PC-9 (cell line): ENCODE measurements around the gene LMNTD2. TPM values are rescaled to one million over a fixed set of nuclear protein-coding genes. Genes with fewer than 3 reads are reported as not detected.

Source experiments
- BruUV-seq: library from RNA; stranded (reverse); fragments of 400-500 nt; replicated peaks from 2 replicates; lab custom pipeline; 2021; lab: Mats Ljungman, UMichigan
- CTCF ChIA-PET: fragments of 300-600 bp; sonication (Branson Sonifier 250); formaldehyde crosslinking; loops from one replicate; lab custom pipeline; 2022; ENCODE audit warnings: antibody characterized with exemption; lab: Charles Lee
- POLR2A ChIA-PET: fragments of 300-600 bp; sonication (Branson Sonifier 250); formaldehyde crosslinking; loops from one replicate; lab custom pipeline; 2022; ENCODE audit warnings: antibody characterized with exemption; ENCODE audit not compliant: unreplicated experiment; lab: Charles Lee
- DNase-seq, 2 experiments: peaks; one replicate each; pipeline versions ENCODE4 v3.0.0 to v3.0.0-alpha.2; 2015 to 2022; ENCODE audit warnings: mixed read lengths in 1 of 2
- H2AFZ ChIP-seq: fragments of 200-600 bp; sonication (generic); 2 replicates; pipeline ENCODE4 v1.8.1; 2017; ENCODE audit warnings: antibody characterized with exemption
- H3F3A ChIP-seq: fragments of 200-600 bp; sonication (generic); 2 replicates; pipeline ENCODE4 v1.8.1; 2017; ENCODE audit warnings: antibody characterized with exemption, mild to moderate bottlenecking, low read depth; ENCODE audit not compliant: insufficient read depth
- H3K27ac ChIP-seq: fragments of 200-600 bp; sonication (generic); 2 replicates; pipeline ENCODE4 v1.6.1; 2016; ENCODE audit warnings: mixed run types
- H3K27me3 ChIP-seq: fragments of 200-600 bp; sonication (generic); 2 replicates; pipeline ENCODE4 v1.6.1; 2016; ENCODE audit warnings: low read depth, mixed run types; ENCODE audit not compliant: insufficient read depth
- H3K36me3 ChIP-seq: fragments of 200-600 bp; sonication (generic); 2 replicates; pipeline ENCODE4 v1.6.1; 2016; ENCODE audit warnings: low read depth, mixed run types
- H3K4me1 ChIP-seq: fragments of 200-600 bp; sonication (generic); replicated peaks from 2 replicates; pipeline ENCODE4 v1.6.1; 2016; ENCODE audit warnings: mixed run types; ENCODE audit not compliant: insufficient read depth
- H3K4me2 ChIP-seq: fragments of 200-600 bp; sonication (generic); 2 replicates; pipeline ENCODE4 v1.6.1; 2017; ENCODE audit warnings: mixed run types
- H3K4me3 ChIP-seq: fragments of 200-600 bp; sonication (generic); 2 replicates; pipeline ENCODE4 v1.6.1; 2016; ENCODE audit warnings: mixed run types
- H3K79me2 ChIP-seq: fragments of 200-600 bp; sonication (generic); 2 replicates; pipeline ENCODE4 v1.6.1; 2017; ENCODE audit warnings: low read depth, mixed run types
- H3K9me2 ChIP-seq: fragments of 200-600 bp; sonication (generic); 2 replicates; pipeline ENCODE4 v1.8.1; 2017; ENCODE audit warnings: mild to moderate bottlenecking; ENCODE audit not compliant: insufficient read depth
- H3K9me3 ChIP-seq: fragments of 200-600 bp; sonication (generic); 2 replicates; pipeline ENCODE4 v1.8.1; 2016; ENCODE audit warnings: low read depth; ENCODE audit not compliant: insufficient read depth
- H4K20me1 ChIP-seq: fragments of 200-600 bp; sonication (generic); 2 replicates; pipeline ENCODE4 v1.8.1; 2017; ENCODE audit not compliant: insufficient read depth
- CTCF ChIP-seq: fragments of 200-600 bp; sonication (generic); conservative IDR thresholded peaks from 2 replicates; pipeline ENCODE4 v1.6.1; 2017; ENCODE audit warnings: mixed run types, antibody characterized with exemption, mild to moderate bottlenecking, moderate library complexity
- EZH2 ChIP-seq: fragments of 200-600 bp; sonication (generic); IDR thresholded peaks from 2 replicates; pipeline ENCODE4 v1.8.0; 2017; ENCODE audit warnings: antibody characterized with exemption, low read depth
- intact Hi-C: fragments of 100-400 bp; cut with micrococcal nuclease; formaldehyde crosslinking; loops from one replicate; pipeline ENCODE4 v1.10.0; 2022; ENCODE audit not compliant: unreplicated experiment
- total RNA-seq: library from RNA; stranded (reverse); gene quantifications from 2 replicates; pipeline ENCODE4 v1.2.3, GENCODE V29; 2021

Gene LMNTD2
- total RNA-seq, 1 experiment from 2014 or later = 16.3 TPM

GRCh38 chr11:532527-532985 lies 28.0 kb downstream of the LMNTD2 start:
- Histone ChIP-seq H3K36me3 (no peaks in the 10 kb centered on the region), H3K9me2 (no peaks in the 10 kb centered on the region), H3K4me2 (no peak overlapping the region), H3K27me3 (no peaks in the 10 kb centered on the region), H4K20me1 (no peaks in the 10 kb centered on the region), H3K4me1 (no peaks in the 10 kb centered on the region), H3F3A (peaks cover 8% of the 10 kb centered on the region), H3K9me3 (no peaks in the 10 kb centered on the region), H3K27ac (no peak overlapping the region), H2AFZ (no peak overlapping the region), H3K4me3 (no peak overlapping the region), H3K79me2 (0 out of 2 replicates have a peak, but pooled peaks cover 3% of the 10 kb centered on the region)
- intact Hi-C loops = no loop called here
- ChIA-PET POLR2A (no interaction called here), CTCF (no interaction called here)
- no TSS peak for BruUV-seq
- no peak for DNase-seq
- no peak for TF ChIP-seq EZH2
- no peak for TF ChIP-seq CTCF

- H2AFZ ChIP-seq = no peak overlapping the region
- no peak overlapping the region for H3K4me2 ChIP-seq
- H3K79me2 ChIP-seq = 0 out of 2 replicates have a peak, but pooled peaks cover 3% of the 10 kb centered on the region
- BruUV-seq = no TSS peak
- no peaks in the 10 kb centered on the region for H3K27me3 ChIP-seq
- ChIA-PET CTCF (no interaction called here), POLR2A (interaction anchor here (0.6 kb wide), 1 partner anchor 288 kb away, joined by 3 read pairs; no protein-coding TSS in a partner anchor)
- H3K4me3 ChIP-seq = no peak overlapping the region
- intact Hi-C loops = no loop called here
- no peaks in the 10 kb centered on the region for H3K9me3 ChIP-seq
- no peaks in the 10 kb centered on the region for H4K20me1 ChIP-seq
- no peaks in the 10 kb centered on the region for H3K36me3 ChIP-seq
- no peaks in the 10 kb centered on the region for H3K9me2 ChIP-seq
- no peak overlapping the region for H3K27ac ChIP-seq
- peaks cover 8% of the 10 kb centered on the region for H3F3A ChIP-seq
- no peaks in the 10 kb centered on the region for H3K4me1 ChIP-seq
- DNase-seq = no peak
- TF ChIP-seq EZH2 (no peak), CTCF (no peak)
Observed at GRCh38 chr11:531919-532526, 28.5 kb downstream of the LMNTD2 start.

GRCh38 chr11:530960-531831 lies 29.3 kb downstream of the LMNTD2 start:
- no TSS peak for BruUV-seq
- ChIA-PET POLR2A (interaction anchor here (0.6 kb wide), 1 partner anchor 288 kb away, joined by 3 read pairs; no protein-coding TSS in a partner anchor), CTCF (no interaction called here)
- H3K27ac ChIP-seq = no peak overlapping the region
- H3K4me2 ChIP-seq = no peak overlapping the region
- no peaks in the 10 kb centered on the region for H3K4me1 ChIP-seq
- H3F3A ChIP-seq = peaks cover 2% of the 10 kb centered on the region
- 0 out of 2 replicates have a peak, but pooled peaks cover 3% of the 10 kb centered on the region for H3K79me2 ChIP-seq
- no peaks in the 10 kb centered on the region for H3K36me3 ChIP-seq
- no peaks in the 10 kb centered on the region for H4K20me1 ChIP-seq
- H2AFZ ChIP-seq = no peak overlapping the region
- H3K9me3 ChIP-seq = no peaks in the 10 kb centered on the region
- H3K4me3 ChIP-seq = no peak overlapping the region
- DNase-seq = no peak
- intact Hi-C loops = no loop called here
- no peaks in the 10 kb centered on the region for H3K9me2 ChIP-seq
- TF ChIP-seq EZH2 = no peak
- TF ChIP-seq CTCF = no peak
- H3K27me3 ChIP-seq = no peaks in the 10 kb centered on the region
